GM19351 (cell line): ENCODE data around the gene ADAT2.
A peak's percentile ranks its signal among the peaks of the same experiment; 100 is the strongest.
"Not testable (repeated sequence)": the region's sequence is repeated elsewhere in the genome, so short reads cannot be mapped to it uniquely, and the experiment has no call there.

ENCODE experiments used
- ATAC-seq: cut with Tn5 transposase; IDR thresholded peaks from one replicate; pipeline ENCODE4 v1.9.1; 2021; ENCODE audit warnings: mild to moderate bottlenecking, moderate library complexity; ENCODE audit not compliant: unreplicated experiment

ADAT2 gene

GRCh38 chr6:143450453-143451371 lies at the start of gene ADAT2, which contains the start of gene PEX3:
ADAT2 (minus strand) TSS chr6:143450695; CDS start chr6:143450658, 37 bp downstream.
PEX3 (plus strand) TSS chr6:143450805; CDS start chr6:143451043, 238 bp downstream.
- ATAC-seq = peak; percentile 96

GRCh38 chr6:143498428-143498827 lies 47.9 kb upstream of the ADAT2 start:
- no peak for ATAC-seq

DNA sequence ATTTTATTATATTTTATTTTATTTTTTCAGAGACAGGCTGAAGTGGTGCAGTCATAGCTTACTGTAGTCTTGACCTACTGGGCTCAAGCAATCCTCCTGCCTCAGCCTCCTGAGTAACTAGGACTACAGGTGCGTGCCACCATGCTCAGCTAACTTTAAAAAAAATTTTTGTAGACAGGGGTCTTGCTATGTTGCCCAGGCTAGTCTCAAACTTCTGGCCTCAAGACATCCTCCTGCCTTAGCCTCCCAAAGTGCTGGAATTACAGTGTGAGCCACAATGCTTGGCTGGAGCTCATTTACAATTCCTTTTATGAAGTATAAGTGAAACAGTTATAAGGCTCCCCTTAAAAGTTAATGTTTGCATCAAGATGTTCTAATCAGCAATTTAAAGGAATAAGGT lies 46.5 kb upstream of the ADAT2 start:
- ATAC-seq = no peak

GRCh38 chr6:143490775-143491174 lies 40.3 kb upstream of the ADAT2 start:
- ATAC-seq = no peak

DNA sequence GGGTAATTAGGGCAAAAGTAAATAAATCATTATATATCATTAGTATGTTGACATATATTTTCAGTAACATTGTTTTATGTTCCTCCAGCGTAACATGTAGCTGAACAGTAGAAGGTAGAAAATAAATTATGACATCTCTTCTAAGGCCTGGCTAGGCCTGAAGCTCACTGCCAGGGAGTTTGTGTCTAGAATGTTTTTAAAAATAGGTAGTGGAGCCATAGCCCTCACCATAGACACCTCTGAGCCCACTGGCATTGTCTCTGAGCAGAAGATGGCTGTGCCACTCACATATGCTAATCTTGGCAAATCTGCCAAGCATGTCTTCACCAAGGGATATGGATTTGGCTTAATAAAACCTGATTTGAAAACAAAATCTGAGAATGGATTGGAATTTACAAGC lies 39.7 kb upstream of the ADAT2 start:
- no peak for ATAC-seq

DNA sequence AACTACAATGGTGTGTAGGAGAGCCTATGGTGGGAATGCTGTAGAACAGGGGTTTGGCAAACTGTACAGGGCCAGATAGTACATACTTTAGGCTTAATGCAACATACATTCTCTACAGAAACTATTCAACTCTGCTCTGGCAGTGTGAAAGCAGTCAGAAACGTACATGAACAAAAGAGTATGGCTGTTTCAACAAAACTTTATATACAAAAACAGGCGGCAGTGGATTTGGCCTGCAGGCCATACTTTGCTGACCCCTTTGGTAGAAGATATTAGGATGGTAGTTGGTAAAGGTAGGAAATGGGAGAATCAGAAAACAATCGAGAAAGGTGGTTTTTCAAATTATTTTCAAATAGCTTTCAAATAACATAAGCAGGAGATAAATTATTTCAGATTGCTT lies 36.3 kb upstream of the ADAT2 start:
- ATAC-seq = no peak

- no peak for ATAC-seq
These were observed 35.5 kb upstream of the ADAT2 start for GRCh38 chr6:143485967-143486366.

DNA sequence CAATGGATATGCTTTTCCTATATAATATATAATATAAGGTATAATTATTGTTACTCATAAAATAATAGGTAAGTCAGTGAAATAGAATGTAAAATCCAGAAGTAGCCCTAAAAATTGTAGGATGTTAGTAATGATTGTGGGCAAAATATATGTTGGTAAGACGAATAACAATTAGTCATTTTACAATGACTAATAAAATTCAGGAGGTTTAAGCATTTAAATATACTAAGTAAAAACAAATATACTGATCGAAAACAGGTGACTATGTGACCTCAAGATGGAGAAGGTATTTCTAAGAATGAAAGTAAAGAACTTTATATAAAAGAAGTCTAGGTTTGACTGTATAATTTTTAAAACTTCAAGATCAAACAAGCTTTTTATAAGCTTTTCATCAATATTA lies 32.1 kb upstream of the ADAT2 start:
- no peak for ATAC-seq

DNA sequence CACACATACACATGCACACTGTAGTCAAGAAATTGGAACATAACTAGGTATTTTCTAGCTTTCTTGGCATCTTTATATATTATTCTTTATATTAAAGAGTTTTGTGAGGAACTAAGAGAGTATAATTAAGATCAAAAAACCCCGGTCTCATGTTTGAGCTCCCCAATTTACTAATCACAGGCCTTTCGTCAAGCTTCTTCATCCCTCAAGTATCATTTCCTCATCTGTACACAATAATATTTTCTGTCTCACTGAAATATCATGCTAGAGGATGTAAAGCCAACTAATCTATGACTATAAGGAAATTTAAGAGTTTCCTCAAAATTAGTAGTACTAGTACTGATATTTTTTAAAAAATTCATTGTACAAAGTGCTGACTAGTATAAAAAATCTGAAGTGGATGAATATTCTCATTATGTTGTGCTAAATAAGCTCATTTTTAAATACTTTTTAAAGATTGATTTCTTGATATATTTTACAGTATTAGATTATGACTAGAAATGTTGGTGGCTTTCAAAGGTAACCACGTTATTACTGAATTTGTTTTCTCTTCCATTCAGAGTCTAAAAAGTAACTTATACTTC lies 28.1 kb upstream of the ADAT2 start:
- peak; percentile 79 for ATAC-seq

GRCh38 chr6:143476545-143476944 lies 26.1 kb upstream of the ADAT2 start:
- ATAC-seq = no peak

- ATAC-seq = no peak
These were observed 21.3 kb upstream of the ADAT2 start for GRCh38 chr6:143471822-143472221.

GRCh38 chr6:143468823-143469222 lies 18.3 kb upstream of the ADAT2 start:
- ATAC-seq = not testable (repeated sequence)

- no peak for ATAC-seq
These were observed 17.5 kb upstream of the ADAT2 start for GRCh38 chr6:143468026-143468425.

DNA sequence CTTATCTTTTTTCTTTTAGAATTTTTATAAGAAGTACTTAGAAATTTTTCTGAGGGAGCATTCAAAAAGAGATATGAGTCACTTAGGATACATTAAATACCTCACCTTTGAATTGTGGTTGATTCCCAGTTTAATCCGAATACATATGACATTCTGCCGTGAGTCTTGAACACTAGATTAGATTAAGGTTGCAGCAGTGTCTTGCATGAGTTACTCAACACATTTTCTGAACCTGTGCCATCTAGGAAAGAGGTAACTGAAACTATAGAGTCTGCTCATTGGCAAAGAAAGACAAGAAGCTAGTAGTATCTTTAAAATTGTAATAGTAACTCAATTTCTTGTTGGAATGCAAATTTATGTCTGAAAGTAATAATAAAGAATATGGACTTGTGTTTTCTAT lies 15.1 kb upstream of the ADAT2 start:
- no peak for ATAC-seq

GRCh38 chr6:143457563-143458359 lies 7.3 kb upstream of the ADAT2 start:
- ATAC-seq = no peak

DNA sequence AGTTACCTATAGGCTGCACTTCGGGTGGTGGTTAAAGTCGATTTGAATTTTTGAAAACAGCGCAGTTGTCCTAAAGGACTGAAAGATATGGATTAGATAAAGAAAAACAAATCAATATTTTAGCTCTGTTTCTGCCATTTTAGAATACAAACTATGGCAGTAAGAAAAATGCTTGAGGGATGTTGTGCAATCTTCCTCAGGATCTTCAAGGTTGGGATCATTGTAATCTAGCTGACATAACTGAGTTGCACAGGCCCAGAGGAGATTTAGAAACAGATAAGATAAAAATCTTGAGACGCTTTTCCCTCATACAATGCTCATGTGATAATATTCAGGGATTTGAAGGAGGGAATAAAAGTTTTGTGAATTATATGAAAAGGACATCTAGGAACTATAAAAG lies 1.0 kb upstream of the ADAT2 start:
- no peak for ATAC-seq

DNA sequence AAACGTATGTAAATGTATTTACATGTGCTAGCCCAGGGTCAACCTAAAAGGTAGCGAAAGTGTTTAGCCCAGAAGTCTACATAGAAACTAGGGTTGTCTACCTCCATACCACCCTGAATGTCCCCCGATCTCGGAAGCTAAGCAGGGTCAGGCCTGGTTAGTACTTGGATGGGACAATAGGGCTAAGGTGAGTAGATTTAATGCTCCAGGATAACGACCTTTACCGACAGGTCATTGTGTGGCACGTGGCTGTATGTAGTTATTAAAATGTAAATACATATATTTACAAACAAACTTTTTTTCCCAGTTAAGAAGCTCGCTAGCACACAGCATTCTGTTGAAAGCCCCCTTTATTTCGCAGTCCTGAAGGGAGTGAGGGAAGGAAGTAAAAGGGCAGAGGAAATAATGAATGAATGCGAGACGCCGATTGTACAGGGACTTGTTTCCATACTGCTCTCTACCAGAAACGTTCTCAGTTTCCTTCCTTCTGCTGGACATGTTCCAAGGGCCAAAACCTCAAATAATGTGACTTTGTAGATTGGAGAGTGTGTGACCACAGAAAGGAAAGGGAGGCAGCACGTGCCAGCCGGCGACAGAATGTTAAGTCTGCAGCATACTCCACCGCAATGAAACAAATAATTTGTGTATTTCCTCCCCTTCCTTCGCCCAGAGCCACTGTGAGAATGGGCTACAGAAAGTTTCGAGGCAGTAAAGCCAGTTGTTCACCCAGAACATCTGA lies 612 bp downstream of the ADAT2 start:
- peak; percentile 8 for ATAC-seq

DNA sequence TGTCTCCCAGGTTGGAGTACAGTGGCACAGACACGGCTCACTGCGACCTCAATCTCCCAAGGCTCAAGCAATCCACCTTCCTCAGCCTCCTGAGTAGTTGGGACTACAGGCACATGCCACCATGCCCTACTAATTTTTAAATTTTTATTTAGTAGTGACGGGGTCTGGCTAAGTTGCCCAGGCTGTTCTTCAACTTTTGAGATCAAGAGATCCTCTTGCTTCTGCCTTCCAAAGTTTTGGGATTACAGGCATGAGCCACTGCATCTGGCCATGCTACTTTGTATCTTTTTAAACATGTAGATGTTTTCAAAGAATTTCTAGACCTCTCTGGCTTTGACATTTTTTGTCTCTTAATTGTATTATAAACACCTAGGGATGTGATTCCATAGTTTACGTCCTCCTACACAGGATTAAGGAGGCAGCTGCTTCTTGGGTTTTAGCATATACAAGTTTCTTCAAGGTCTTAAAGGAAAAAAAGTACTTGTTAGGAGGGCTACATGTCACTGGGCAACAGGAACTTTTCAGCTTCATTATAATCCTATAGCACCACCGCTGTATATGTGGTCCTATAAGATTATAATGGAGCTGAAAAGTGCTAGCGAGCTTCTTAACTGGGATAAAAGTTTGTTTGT lies 1.3 kb downstream of the ADAT2 start:
- ATAC-seq = no peak

DNA sequence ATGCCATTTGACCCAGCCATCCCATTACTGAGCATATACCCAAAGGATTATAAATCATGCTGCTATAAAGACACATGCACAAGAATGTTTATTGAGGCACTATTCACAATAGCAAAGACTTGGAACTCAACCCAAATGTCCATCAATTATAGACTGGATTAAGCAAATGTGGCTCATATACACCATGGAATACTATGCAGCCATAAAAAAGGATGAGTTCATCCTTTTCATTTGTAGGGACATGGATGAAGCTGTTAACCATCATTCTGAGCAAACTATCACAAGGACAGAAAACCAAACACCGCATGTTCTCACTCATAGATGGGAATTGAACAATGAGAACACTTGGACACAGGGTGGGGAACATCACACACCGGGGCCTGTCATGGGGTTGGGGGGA lies 2.6 kb downstream of the ADAT2 start:
- not testable (repeated sequence) for ATAC-seq

DNA sequence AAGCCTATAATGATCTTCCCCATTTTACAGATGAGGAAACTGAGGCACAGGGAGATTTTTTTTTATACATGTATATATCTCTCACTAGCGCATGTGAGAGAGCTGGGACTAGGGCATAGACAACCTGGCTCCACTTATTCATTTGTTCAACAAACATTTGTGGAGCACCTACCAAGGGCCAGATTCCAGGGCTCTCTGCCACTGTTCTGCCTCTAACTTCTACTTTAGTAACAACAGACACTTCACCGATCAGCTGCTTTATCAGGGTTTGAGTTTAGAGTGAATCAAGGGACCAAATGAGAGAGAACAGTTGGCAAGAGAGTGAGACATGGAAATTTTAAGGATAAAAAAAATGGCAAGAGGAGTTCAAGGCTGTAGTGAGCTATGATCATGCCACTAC lies 7.4 kb downstream of the ADAT2 start:
- ATAC-seq = no peak
